ENCODE measurements around the gene CPED1. TPM values are rescaled to one million over a fixed set of nuclear protein-coding genes. Genes with fewer than 3 reads are reported as not detected.

The CPED1 gene
- total RNA-seq, 4 donors from 2014 or later, result 15.0 to 32.1 (median 21.8) TPM

GRCh38 chr7:121102619-121103018, 114.1 kb downstream of the CPED1 start:
- Histone ChIP-seq H3K4me1 (peaks cover 0 to under 1% (median 0%) of the 10 kb centered on the region in 4 donors), H3K36me3 (peaks cover 0 to 24% (median 0%) of the 10 kb centered on the region in 3 donors), H3K9me3 (no peaks in the 10 kb centered on the region), H3K27ac (no peak overlapping the region), H3K4me3 (no peak overlapping the region), H3K27me3 (no peaks in the 10 kb centered on the region)
- 47 to 64% methylated on average over 2 of the region's 2 CpGs for WGBS, 2 donors
- DNase-seq (ENCODE audit: low spot score in 2 of 2), result no peak
- TF ChIP-seq, protein P1, sequence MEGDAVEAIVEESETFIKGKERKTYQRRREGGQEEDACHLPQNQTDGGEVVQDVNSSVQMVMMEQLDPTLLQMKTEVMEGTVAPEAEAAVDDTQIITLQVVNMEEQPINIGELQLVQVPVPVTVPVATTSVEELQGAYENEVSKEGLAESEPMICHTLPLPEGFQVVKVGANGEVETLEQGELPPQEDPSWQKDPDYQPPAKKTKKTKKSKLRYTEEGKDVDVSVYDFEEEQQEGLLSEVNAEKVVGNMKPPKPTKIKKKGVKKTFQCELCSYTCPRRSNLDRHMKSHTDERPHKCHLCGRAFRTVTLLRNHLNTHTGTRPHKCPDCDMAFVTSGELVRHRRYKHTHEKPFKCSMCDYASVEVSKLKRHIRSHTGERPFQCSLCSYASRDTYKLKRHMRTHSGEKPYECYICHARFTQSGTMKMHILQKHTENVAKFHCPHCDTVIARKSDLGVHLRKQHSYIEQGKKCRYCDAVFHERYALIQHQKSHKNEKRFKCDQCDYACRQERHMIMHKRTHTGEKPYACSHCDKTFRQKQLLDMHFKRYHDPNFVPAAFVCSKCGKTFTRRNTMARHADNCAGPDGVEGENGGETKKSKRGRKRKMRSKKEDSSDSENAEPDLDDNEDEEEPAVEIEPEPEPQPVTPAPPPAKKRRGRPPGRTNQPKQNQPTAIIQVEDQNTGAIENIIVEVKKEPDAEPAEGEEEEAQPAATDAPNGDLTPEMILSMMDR (IDR thresholded peaks at IDR 0.05), result no peak
- TF ChIP-seq EP300 (IDR thresholded peaks at IDR 0.05) (no peak), POLR2A (IDR thresholded peaks at IDR 0.05) (no peak)

DNA sequence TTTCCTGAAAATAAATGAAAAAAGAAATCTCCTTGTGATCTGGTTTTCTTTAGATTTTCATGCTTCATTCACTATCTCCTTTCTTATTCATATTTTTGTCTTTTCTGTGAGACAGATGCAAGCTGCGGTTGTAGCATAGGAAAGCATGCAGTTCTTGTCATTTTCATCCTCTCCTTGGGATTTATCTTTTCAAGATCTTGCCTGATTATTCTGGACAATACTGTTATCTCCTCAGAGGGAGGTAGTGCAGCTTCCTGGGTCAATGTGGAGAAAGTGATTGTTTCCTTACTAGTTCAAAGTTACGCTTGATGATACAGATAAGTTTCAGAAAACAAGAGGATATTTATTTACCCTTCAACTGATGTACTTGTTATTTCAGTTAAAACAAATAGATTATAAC, 114.6 kb downstream of the CPED1 start:
- H3K4me3 ChIP-seq, result no peak overlapping the region
- 85 to 92% methylated on average over 2 of the region's 2 CpGs for WGBS, 2 donors
- H3K4me1 ChIP-seq, result peaks cover 0 to 3% (median 0%) of the 10 kb centered on the region in 4 donors
- H3K36me3 ChIP-seq, result peaks cover 0 to 24% (median 0%) of the 10 kb centered on the region in 3 donors
- no peak for DNase-seq (ENCODE audit: low spot score in 2 of 2)
- no peak overlapping the region for H3K27ac ChIP-seq
- H3K27me3 ChIP-seq, result no peaks in the 10 kb centered on the region
- no peaks in the 10 kb centered on the region for H3K9me3 ChIP-seq
- TF ChIP-seq POLR2A (IDR thresholded peaks at IDR 0.05) (no peak), EP300 (IDR thresholded peaks at IDR 0.05) (no peak)
- TF ChIP-seq, protein P1 (IDR thresholded peaks at IDR 0.05), result no peak

DNA sequence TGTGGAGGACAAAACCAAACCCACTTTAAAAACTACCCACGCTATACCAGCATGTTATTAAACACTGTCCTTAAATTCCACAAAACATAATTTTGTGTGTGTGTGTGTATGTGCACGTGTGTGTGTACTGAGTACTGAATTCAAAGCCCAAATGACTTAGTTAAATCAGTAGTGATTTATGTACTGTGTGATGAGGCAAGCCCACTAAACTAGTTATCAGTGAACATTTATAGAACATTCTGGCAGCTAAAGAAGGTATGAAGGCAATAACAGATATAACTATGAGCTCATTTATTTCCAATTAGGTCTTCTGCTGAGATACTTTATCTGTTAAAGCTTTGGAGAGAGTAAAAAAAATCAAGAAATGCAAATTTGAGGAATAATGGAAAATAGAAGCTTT, 115.1 kb downstream of the CPED1 start:
- no peak for DNase-seq (ENCODE audit: low spot score in 2 of 2)
- WGBS, 2 donors, result 74 to 79% methylated on average over 2 of the region's 2 CpGs
- peaks cover 0 to 24% (median 0%) of the 10 kb centered on the region in 3 donors for H3K36me3 ChIP-seq
- peaks cover 0 to 3% (median 0%) of the 10 kb centered on the region in 4 donors for H3K4me1 ChIP-seq
- no peak overlapping the region for H3K4me3 ChIP-seq
- no peaks in the 10 kb centered on the region for H3K9me3 ChIP-seq
- H3K27ac ChIP-seq, result no peak overlapping the region
- TF ChIP-seq EP300 (IDR thresholded peaks at IDR 0.05), result no peak
- TF ChIP-seq POLR2A (IDR thresholded peaks at IDR 0.05), result no peak
- TF ChIP-seq, protein P1 (IDR thresholded peaks at IDR 0.05), result no peak
- no peaks in the 10 kb centered on the region for H3K27me3 ChIP-seq

DNA sequence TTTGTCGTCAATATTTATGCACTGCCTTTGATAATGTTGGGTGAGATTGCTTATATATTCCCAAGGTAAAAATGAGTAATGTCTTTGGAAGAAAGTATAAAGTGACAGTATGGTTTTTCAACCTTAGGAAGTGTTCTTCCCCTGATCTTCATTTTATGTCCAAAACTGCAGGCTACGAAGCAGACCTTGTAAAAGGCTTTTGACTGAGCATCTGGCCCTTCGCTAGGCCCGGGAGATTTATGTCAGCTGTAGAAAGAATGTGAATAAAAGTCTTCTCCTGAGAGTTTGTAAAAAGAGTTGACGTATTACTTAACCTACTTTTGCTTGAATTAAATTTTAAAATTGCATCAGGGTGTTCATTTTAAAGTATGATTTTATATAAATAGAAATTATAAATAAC, 116.8 kb downstream of the CPED1 start:
- WGBS, 2 donors, result 67 to 74% methylated on average over 5 of the region's 5 CpGs
- TF ChIP-seq, protein P1 (IDR thresholded peaks at IDR 0.05), result no peak
- TF ChIP-seq EP300 (IDR thresholded peaks at IDR 0.05), result no peak
- TF ChIP-seq POLR2A (IDR thresholded peaks at IDR 0.05), result no peak
- Histone ChIP-seq H3K27me3 (no peaks in the 10 kb centered on the region), H3K9me3 (no peaks in the 10 kb centered on the region), H3K4me1 (peaks cover 0 to 3% (median 0%) of the 10 kb centered on the region in 4 donors), H3K4me3 (no peak overlapping the region), H3K36me3 (peaks cover 0 to 13% (median 0%) of the 10 kb centered on the region in 3 donors), H3K27ac (no peak overlapping the region)
- DNase-seq (ENCODE audit: low spot score in 2 of 2), result no peak

- no peak for TF ChIP-seq EP300 (IDR thresholded peaks at IDR 0.05)
- TF ChIP-seq, protein P1 (IDR thresholded peaks at IDR 0.05), result peak; percentile 62 to 80 (median 73)
These were observed 119.5 kb downstream of the CPED1 start for GRCh38 chr7:121107923-121108498.

More at GRCh38 chr7:121107923-121108498, 119.5 kb downstream of the CPED1 start:
- 21 to 29% methylated on average over 1 of the region's 1 CpG for WGBS, 2 donors
- no peak for DNase-seq (ENCODE audit: low spot score in 2 of 2)
- Histone ChIP-seq H3K9me3 (no peaks in the 10 kb centered on the region), H3K36me3 (no peaks in the 10 kb centered on the region), H3K27ac (no peak overlapping the region), H3K4me3 (no peak overlapping the region), H3K4me1 (peaks cover 0 to 3% (median 0%) of the 10 kb centered on the region in 4 donors), H3K27me3 (no peaks in the 10 kb centered on the region)

Data from tibial nerve (tissue), 4 donors.